Coronary artery (tissue), 2 donors: ENCODE data around the gene RSAD1.
A peak's percentile ranks its signal among the peaks of the same experiment; 100 is the strongest.

ENCODE experiments used
- DNase-seq: peaks from one replicate; pipeline ENCODE4 v3.0.0-alpha.2; 2017; ENCODE audit warnings: low spot score
- H3K27ac ChIP-seq, 2 donors: fragments of 200-600 bp; sonication (generic); one replicate each; pipeline ENCODE4 v1.5.1; 2016 to 2019
- H3K4me3 ChIP-seq: fragments of 200-600 bp; sonication (generic); 2 replicates; pipeline ENCODE4 v1.5.1; 2016; ENCODE audit warnings: mild to moderate bottlenecking, moderate library complexity
- TF ChIP-seq, protein P1 (sequence below): fragments of 200-600 bp; sonication (generic); IDR thresholded peaks from one replicate; pipeline ENCODE4 v1.5.1; 2019; ENCODE audit warnings: antibody characterized with exemption

The RSAD1 gene

DNA sequence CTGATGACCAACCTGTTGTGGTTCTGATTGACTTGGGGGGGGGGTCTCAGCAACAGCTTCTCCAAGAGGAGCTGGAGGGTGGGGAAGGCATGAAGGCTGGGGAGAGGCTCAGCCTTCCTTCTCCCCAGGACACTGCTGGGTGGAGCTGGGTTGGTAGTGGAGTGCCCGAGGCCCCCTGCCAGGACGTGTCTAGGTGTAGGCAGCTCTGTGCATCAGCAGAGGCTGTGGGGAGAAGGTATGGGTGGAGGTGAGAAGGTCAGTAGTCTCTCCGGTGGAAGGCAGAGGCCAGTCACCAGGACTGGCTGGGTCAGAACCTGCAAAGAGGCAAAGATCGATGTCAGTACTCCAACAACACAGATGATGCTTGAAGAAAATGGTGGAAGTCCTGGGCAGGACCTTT, 13.9 kb upstream of the RSAD1 start:
- DNase-seq: no peak
- H3K4me3 ChIP-seq: no peak overlapping the region
- TF ChIP-seq, protein P1, sequence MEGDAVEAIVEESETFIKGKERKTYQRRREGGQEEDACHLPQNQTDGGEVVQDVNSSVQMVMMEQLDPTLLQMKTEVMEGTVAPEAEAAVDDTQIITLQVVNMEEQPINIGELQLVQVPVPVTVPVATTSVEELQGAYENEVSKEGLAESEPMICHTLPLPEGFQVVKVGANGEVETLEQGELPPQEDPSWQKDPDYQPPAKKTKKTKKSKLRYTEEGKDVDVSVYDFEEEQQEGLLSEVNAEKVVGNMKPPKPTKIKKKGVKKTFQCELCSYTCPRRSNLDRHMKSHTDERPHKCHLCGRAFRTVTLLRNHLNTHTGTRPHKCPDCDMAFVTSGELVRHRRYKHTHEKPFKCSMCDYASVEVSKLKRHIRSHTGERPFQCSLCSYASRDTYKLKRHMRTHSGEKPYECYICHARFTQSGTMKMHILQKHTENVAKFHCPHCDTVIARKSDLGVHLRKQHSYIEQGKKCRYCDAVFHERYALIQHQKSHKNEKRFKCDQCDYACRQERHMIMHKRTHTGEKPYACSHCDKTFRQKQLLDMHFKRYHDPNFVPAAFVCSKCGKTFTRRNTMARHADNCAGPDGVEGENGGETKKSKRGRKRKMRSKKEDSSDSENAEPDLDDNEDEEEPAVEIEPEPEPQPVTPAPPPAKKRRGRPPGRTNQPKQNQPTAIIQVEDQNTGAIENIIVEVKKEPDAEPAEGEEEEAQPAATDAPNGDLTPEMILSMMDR: no peak
- H3K27ac ChIP-seq: no peak overlapping the region

DNA sequence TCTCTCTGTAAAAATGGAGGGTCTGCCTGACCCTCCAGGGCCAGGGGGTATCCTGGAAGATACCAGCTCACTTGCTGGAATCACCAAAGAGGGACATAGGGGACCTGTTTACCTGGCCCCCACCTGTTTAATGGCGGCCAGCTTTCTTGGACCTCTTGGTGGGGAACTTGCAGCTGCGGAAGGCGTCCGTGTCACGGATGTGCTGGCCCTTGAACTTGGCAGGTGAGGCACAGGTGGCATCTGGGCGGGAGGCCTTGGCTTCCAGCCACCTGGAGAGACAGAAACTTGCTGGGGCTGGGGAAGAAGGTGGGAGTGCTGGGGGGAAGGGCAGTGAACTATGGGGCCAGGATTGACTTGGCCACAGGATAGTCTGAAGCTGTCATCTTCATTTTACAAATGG, 13.5 kb upstream of the RSAD1 start:
- TF ChIP-seq, protein P1: no peak
- no peak overlapping the region for H3K4me3 ChIP-seq
- no peak overlapping the region for H3K27ac ChIP-seq
- no peak for DNase-seq

DNA sequence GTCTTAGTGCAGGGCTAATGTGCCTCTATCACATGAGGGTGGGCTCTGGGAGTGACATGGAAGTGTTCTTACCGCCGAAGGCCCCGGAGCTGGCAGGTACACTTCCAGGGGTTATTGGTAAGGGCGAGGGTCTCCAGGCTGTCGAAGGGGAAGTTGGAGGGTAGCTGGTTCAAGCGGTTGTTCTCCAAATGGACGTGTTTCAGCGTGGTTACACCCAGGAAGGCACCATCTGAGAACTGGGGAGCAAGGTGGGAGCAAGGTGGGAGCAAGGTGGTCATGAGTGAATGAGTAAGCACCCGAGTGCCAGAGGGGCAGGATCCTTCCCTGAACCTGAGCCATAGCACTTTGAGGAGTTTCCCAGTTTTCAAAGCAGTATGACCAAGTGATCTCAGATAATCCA, 13.0 kb upstream of the RSAD1 start:
- DNase-seq: no peak
- TF ChIP-seq, protein P1: no peak
- Histone ChIP-seq H3K4me3 (no peak overlapping the region), H3K27ac (no peak overlapping the region)

DNA sequence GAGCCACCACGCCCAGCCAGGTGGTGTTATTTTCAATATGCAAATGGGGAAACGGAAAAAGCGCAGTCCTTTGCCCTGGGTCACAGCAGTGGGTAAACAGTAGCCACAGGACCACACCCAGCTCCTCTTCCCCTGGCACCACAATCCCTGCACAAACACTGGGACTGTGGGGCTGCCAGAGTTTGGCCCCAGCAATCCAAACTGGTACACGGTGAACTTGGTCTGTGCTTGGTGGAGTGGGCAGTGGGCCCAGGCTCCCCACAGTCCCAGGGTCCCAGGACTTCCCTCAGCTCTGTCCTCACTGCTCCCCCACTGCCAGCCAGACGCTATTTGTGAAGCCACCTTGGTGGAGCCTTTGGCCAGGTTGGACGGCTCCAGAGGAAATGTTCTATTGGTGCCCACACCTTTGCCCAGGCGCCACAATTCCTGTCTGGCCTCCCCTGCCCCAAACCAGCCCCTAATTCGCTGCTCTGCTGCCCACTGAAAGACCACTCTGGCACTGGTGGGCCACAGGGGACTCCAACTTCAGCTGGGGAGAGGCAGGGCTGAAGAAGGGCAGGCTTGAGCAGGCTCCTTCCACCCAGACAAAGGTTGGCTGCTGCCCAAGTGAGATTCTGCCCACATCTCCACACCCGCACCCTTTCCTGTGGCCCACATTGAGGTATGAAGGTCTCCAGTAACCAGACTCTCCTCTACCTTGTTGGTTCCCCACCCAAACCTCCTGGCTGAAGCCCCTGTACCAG, 12.1 kb upstream of the RSAD1 start:
- H3K4me3 ChIP-seq: no peak overlapping the region
- TF ChIP-seq, protein P1: no peak
- H3K27ac ChIP-seq: no peak overlapping the region
- DNase-seq: no peak

DNA sequence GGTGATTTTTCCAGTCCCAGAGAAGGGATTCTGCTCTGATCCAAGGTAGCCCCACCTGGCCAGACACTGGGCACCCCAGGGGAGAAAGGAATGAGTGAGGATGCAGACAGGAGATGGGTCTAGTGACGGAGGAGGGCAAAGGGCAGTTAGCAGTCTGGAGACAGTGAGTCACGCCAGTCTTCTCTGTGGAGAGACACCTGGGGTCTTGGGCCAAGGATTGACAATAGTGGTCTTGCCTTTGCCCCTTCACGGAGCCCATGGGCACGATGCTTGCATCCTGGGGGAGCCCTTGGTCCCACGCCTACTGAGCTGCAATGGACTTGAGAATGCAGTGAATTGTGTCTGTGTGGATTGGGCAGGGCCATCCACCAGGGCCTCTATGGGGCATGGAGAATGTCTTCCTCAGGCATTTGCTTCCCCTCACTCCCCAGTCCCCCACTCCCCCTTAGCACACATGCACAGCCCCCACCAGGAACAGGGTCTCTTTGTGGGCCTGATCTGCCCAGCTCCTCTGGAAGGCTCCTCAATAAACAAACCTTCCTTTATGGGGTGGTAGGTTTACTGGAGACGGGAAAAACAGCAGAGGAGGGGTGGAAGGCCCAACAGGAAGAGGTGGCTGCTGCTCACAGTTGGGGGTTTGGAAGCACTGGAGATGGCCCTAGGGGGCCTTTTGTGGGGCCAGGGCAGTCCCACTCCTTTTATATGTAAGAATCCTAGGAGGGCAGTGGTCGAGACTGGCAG, 11.4 kb upstream of the RSAD1 start:
- H3K27ac ChIP-seq: no peak overlapping the region

DNA sequence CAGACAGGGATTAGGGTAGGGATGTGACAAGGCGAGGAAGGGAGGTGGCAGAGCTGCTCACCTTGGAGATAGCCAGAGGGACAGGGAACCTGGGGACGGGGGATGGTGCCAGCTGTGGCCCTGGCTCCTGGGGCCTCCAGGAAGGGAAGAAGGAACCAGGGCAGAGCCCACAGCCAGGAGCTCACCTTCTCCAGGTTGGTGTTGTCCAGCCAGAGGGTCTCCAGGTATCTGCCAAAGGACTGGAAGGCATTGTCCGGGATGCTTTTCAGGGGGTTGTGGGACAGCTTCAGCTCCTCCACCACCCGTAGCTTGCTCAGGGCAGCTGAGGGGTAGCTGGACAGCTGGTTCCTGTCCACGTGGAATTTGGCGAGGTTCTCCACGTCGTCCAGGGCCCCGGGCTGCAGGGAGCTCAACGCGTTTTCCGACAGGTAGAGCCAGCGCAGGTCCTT, 10.8 kb upstream of the RSAD1 start:
- Histone ChIP-seq H3K4me3 (no peak overlapping the region), H3K27ac (no peak overlapping the region)
- peak; percentile 70 for DNase-seq
- TF ChIP-seq, protein P1: no peak

More for the DNA sequence above, 11.4 kb upstream of the RSAD1 start:
- TF ChIP-seq, protein P1: no peak
- H3K4me3 ChIP-seq: no peak overlapping the region
- no peak for DNase-seq
